SK-N-MC (cell line): ENCODE measurements around the gene UGT1A9.

Experiments
- DNase-seq: peaks from one replicate; pipeline ENCODE4 v3.0.0-alpha.2; 2011; ENCODE audit warnings: low read depth, low spot score
- H3K27ac ChIP-seq: fragments of 200-600 bp; sonication (generic); 2 replicates; pipeline ENCODE4 v1.5.1; 2016; ENCODE audit warnings: mixed run types
- H3K36me3 ChIP-seq: fragments of 200-600 bp; sonication (generic); 2 replicates; pipeline ENCODE4 v1.6.1; 2017; ENCODE audit warnings: antibody characterized with exemption, low read length, mixed read lengths; ENCODE audit not compliant: insufficient read depth
- H3K4me3 ChIP-seq: fragments of 200-600 bp; sonication (generic); 2 replicates; pipeline ENCODE4 v1.5.1; 2016
- H3K9ac ChIP-seq: fragments of 200-600 bp; sonication (generic); 2 replicates; pipeline ENCODE4 v1.8.0; 2017; ENCODE audit warnings: mixed run types, mixed read lengths; ENCODE audit not compliant: insufficient read length
- H3K9me3 ChIP-seq: fragments of 200-600 bp; sonication (generic); 2 replicates; pipeline ENCODE4 v1.6.1; 2017; ENCODE audit warnings: low read depth, mild to moderate bottlenecking, antibody characterized with exemption, low read length, moderate library complexity, mixed read lengths
- EZH2 ChIP-seq: fragments of 200-600 bp; sonication (generic); IDR thresholded peaks from one replicate; pipeline ENCODE4 v1.6.1; 2017; ENCODE audit warnings: antibody characterized with exemption
- FOXP2 ChIP-seq: optimal IDR thresholded peaks from 2 replicates; pipeline ENCODE3; 2011; ENCODE audit warnings: mild to moderate bottlenecking, moderate library complexity; ENCODE audit not compliant: insufficient read depth; ENCODE audit errors: extremely low read length, control extremely low read depth
- POLR2AphosphoS5 ChIP-seq: IDR thresholded peaks from 2 replicates; pipeline ENCODE4 v1.6.1; 2012; ENCODE audit warnings: mild to moderate bottlenecking, low read depth, low read length, borderline replicate concordance

Gene UGT1A9

GRCh38 chr2:233807966-233808935 is 136.6 kb downstream of the UGT1A9 start:
- TF ChIP-seq FOXP2 (no peak), EZH2 (no peak), POLR2AphosphoS5 (no peak)
- no peak for DNase-seq
- H3K36me3 ChIP-seq, result no peaks in the 10 kb centered on the region
- H3K9ac ChIP-seq, result no peak overlapping the region
- no peak overlapping the region for H3K4me3 ChIP-seq
- no peaks in the 10 kb centered on the region for H3K9me3 ChIP-seq
- no peak overlapping the region for H3K27ac ChIP-seq

GRCh38 chr2:233810385-233810784 is 138.7 kb downstream of the UGT1A9 start:
- H3K4me3 ChIP-seq, result no peak overlapping the region

GRCh38 chr2:233811087-233811486 is 139.4 kb downstream of the UGT1A9 start:
- H3K27ac ChIP-seq, result no peak overlapping the region
- no peak for DNase-seq
- TF ChIP-seq FOXP2 (no peak), EZH2 (no peak), POLR2AphosphoS5 (no peak)
- no peaks in the 10 kb centered on the region for H3K9me3 ChIP-seq
- H3K9ac ChIP-seq, result no peak overlapping the region
- peaks cover 8% of the 10 kb centered on the region; the same call in 1 of the 2 replicates for H3K36me3 ChIP-seq
- no peak overlapping the region for H3K4me3 ChIP-seq

More at GRCh38 chr2:233810385-233810784, 138.7 kb downstream of the UGT1A9 start:
- Histone ChIP-seq H3K36me3 (peaks cover 5% of the 10 kb centered on the region; the same call in 1 of the 2 replicates), H3K27ac (no peak overlapping the region), H3K9me3 (no peaks in the 10 kb centered on the region), H3K9ac (no peak overlapping the region)
- TF ChIP-seq POLR2AphosphoS5 (no peak), EZH2 (no peak), FOXP2 (no peak)
- DNase-seq, result no peak

GRCh38 chr2:233811732-233812131 is 140.0 kb downstream of the UGT1A9 start:
- DNase-seq, result no peak
- TF ChIP-seq EZH2 (no peak), POLR2AphosphoS5 (no peak), FOXP2 (no peak)
- Histone ChIP-seq H3K36me3 (peaks cover 11% of the 10 kb centered on the region; the same call in 1 of the 2 replicates), H3K9me3 (no peaks in the 10 kb centered on the region), H3K4me3 (no peak overlapping the region), H3K27ac (no peak overlapping the region), H3K9ac (no peak overlapping the region)

- no peaks in the 10 kb centered on the region for H3K9me3 ChIP-seq
- H3K9ac ChIP-seq, result no peak overlapping the region
- no peak for TF ChIP-seq FOXP2
- H3K4me3 ChIP-seq, result no peak overlapping the region
- H3K36me3 ChIP-seq, result peaks cover 11% of the 10 kb centered on the region; the same call in 1 of the 2 replicates
- DNase-seq, result no peak
- no peak overlapping the region for H3K27ac ChIP-seq
Measured at GRCh38 chr2:233813236-233814055, 141.7 kb downstream of the UGT1A9 start.

- no peak overlapping the region for H3K4me3 ChIP-seq
- peaks cover 11% of the 10 kb centered on the region; the same call in 1 of the 2 replicates for H3K36me3 ChIP-seq
- no peaks in the 10 kb centered on the region for H3K9me3 ChIP-seq
- no peak for DNase-seq
- no peak overlapping the region for H3K27ac ChIP-seq
- no peak overlapping the region for H3K9ac ChIP-seq
- TF ChIP-seq POLR2AphosphoS5 (0 out of 2 replicates have a peak, but pooled peaks have one; percentile 15), FOXP2 (no peak)
Measured at GRCh38 chr2:233814056-233814835, 142.5 kb downstream of the UGT1A9 start.

GRCh38 chr2:233815861-233816260 is 144.2 kb downstream of the UGT1A9 start:
- Histone ChIP-seq H3K9me3 (no peaks in the 10 kb centered on the region), H3K9ac (no peak overlapping the region), H3K4me3 (no peak overlapping the region), H3K27ac (no peak overlapping the region), H3K36me3 (peaks cover 11% of the 10 kb centered on the region; the same call in 1 of the 2 replicates)
- no peak for DNase-seq
- no peak for TF ChIP-seq POLR2AphosphoS5
- no peak for TF ChIP-seq EZH2
- TF ChIP-seq FOXP2, result no peak

GRCh38 chr2:233816334-233816733 is 144.6 kb downstream of the UGT1A9 start:
- no peak for DNase-seq
- H3K9ac ChIP-seq, result no peak overlapping the region
- H3K36me3 ChIP-seq, result peaks cover 11% of the 10 kb centered on the region; the same call in 1 of the 2 replicates
- TF ChIP-seq EZH2 (no peak), POLR2AphosphoS5 (no peak)
- no peak overlapping the region for H3K27ac ChIP-seq
- H3K4me3 ChIP-seq, result no peak overlapping the region
- no peaks in the 10 kb centered on the region for H3K9me3 ChIP-seq
